Measurements from ENCODE around the gene AOPEP.
A peak's percentile ranks its signal among the peaks of the same experiment; 100 is the strongest.

Gene AOPEP

GRCh38 chr9:94904806-94905205 lies 178.3 kb downstream of the AOPEP start:
- DNase-seq: no peak

- DNase-seq: no peak
These were observed 179.1 kb downstream of the AOPEP start for GRCh38 chr9:94905606-94906005.

- DNase-seq: no peak
These were observed 179.7 kb downstream of the AOPEP start for GRCh38 chr9:94906181-94906580.

GRCh38 chr9:94906713-94907112 lies 180.2 kb downstream of the AOPEP start:
- no peak for DNase-seq

- DNase-seq: no peak
These were observed 180.9 kb downstream of the AOPEP start for GRCh38 chr9:94907264-94907936.

- no peak for DNase-seq
These were observed 181.6 kb downstream of the AOPEP start for GRCh38 chr9:94908011-94908563.

GRCh38 chr9:94908583-94909249 lies 182.2 kb downstream of the AOPEP start:
- no peak for DNase-seq

- peak; percentile 24 for DNase-seq
These were observed 182.9 kb downstream of the AOPEP start for GRCh38 chr9:94909250-94909894.

GRCh38 chr9:94909965-94910730 lies 183.6 kb downstream of the AOPEP start:
- DNase-seq: no peak

- no peak for DNase-seq
These were observed 184.7 kb downstream of the AOPEP start for GRCh38 chr9:94911211-94911610.

GRCh38 chr9:94911986-94912635 lies 185.6 kb downstream of the AOPEP start:
- DNase-seq: no peak

- no peak for DNase-seq
These were observed 186.3 kb downstream of the AOPEP start for GRCh38 chr9:94912700-94913249.

- no peak for DNase-seq
These were observed 187.1 kb downstream of the AOPEP start for GRCh38 chr9:94913550-94913949.

GRCh38 chr9:94915476-94916450 lies 189.3 kb downstream of the AOPEP start:
- no peak for DNase-seq

GRCh38 chr9:94916956-94917355 lies 190.5 kb downstream of the AOPEP start:
- no peak for DNase-seq

- no peak for DNase-seq
These were observed 191.7 kb downstream of the AOPEP start for GRCh38 chr9:94918038-94918753.

- no peak for DNase-seq
These were observed 193.0 kb downstream of the AOPEP start for GRCh38 chr9:94919376-94920098.

GRCh38 chr9:94920420-94921091 lies 194.1 kb downstream of the AOPEP start:
- DNase-seq: no peak

GRCh38 chr9:94921092-94921471 lies 194.6 kb downstream of the AOPEP start:
- DNase-seq: no peak

All from stimulated activated CD4-positive, alpha-beta T cell treated with anti-CD3 and anti-CD28 coated beads, Interleukin-4, amount 100 ng/mL, for 24 hours (primary cell).